GM19324 (cell line): ENCODE results near the gene PITX3.
"Not testable (repeated sequence)": the region's sequence is repeated elsewhere in the genome, so short reads cannot be mapped to it uniquely, and the experiment has no call there.

Experiments
- ATAC-seq: cut with Tn5 transposase; IDR thresholded peaks from one replicate; pipeline ENCODE4 v1.9.1; 2021; ENCODE audit warnings: mild to moderate bottlenecking, moderate library complexity; ENCODE audit not compliant: unreplicated experiment, low FRiP score

The PITX3 gene

GRCh38 chr10:102261196-102261595, 19.9 kb upstream of the PITX3 start:
- ATAC-seq: no peak

- no peak for ATAC-seq
Measured at GRCh38 chr10:102255404-102255803, 14.1 kb upstream of the PITX3 start.

- ATAC-seq: no peak
Measured at GRCh38 chr10:102254426-102254825, 13.1 kb upstream of the PITX3 start.

- ATAC-seq: not testable (repeated sequence)
Measured at GRCh38 chr10:102252508-102252907, 11.2 kb upstream of the PITX3 start.

- no peak for ATAC-seq
Measured at GRCh38 chr10:102247734-102248133, 6.4 kb upstream of the PITX3 start.

- ATAC-seq: no peak
Measured at GRCh38 chr10:102246261-102246660, 4.9 kb upstream of the PITX3 start.

- no peak for ATAC-seq
Measured at GRCh38 chr10:102245932-102246251, 4.6 kb upstream of the PITX3 start.

GRCh38 chr10:102245082-102245931, 4.0 kb upstream of the PITX3 start, which contains the start of gene GBF1:
Gene GBF1, plus strand, starts transcription at chr10:102245532. Its CDS starts 13,407 bp downstream, at chr10:102258939.
- peak; percentile 92 for ATAC-seq

GRCh38 chr10:102243309-102243708, 2.0 kb upstream of the PITX3 start:
- ATAC-seq: no peak

- ATAC-seq: no peak
Measured at GRCh38 chr10:102242118-102242485, 790 bp upstream of the PITX3 start.

GRCh38 chr10:102241032-102241443, 274 bp downstream of the PITX3 start:
- ATAC-seq: no peak

- no peak for ATAC-seq
Measured at GRCh38 chr10:102240467-102241031, 763 bp downstream of the PITX3 start.

GRCh38 chr10:102237711-102238252, 3.5 kb downstream of the PITX3 start:
- ATAC-seq: no peak

GRCh38 chr10:102236006-102236405, 5.3 kb downstream of the PITX3 start:
- ATAC-seq: no peak

GRCh38 chr10:102235598-102235920, 5.8 kb downstream of the PITX3 start:
- ATAC-seq: no peak

GRCh38 chr10:102234888-102235597, 6.3 kb downstream of the PITX3 start:
- ATAC-seq: no peak

GRCh38 chr10:102233997-102234396, 7.3 kb downstream of the PITX3 start:
- ATAC-seq: no peak

GRCh38 chr10:102231357-102232318, 9.7 kb downstream of the PITX3 start:
- no peak for ATAC-seq

- no peak for ATAC-seq
Measured at GRCh38 chr10:102230861-102231356, 10.4 kb downstream of the PITX3 start.

- no peak for ATAC-seq
Measured at GRCh38 chr10:102230264-102230860, 10.9 kb downstream of the PITX3 start.
